ENCODE data around the gene AVPR1A. TPM values are rescaled to one million over a fixed set of nuclear protein-coding genes. Genes with fewer than 3 reads are reported as not detected.

Gene AVPR1A
- total RNA-seq, 3 donors from 2014 or later, result 0.32 to 1.1 (median 0.63) TPM

- peak in 2 of 3 donors; percentile 20 to 49 for DNase-seq
- H3K4me3 ChIP-seq, result no peak overlapping the region
- intact Hi-C loops (cut with DNase I, micrococcal nuclease), result no loop called here
- TF ChIP-seq CTCF (IDR thresholded peaks at IDR 0.05), result no peak
- no peak for ATAC-seq
- H3K9me3 ChIP-seq, result no peaks in the 10 kb centered on the region
- no peaks in the 10 kb centered on the region for H3K4me1 ChIP-seq (ENCODE audit: low read depth)
- no peaks in the 10 kb centered on the region for H3K36me3 ChIP-seq (ENCODE audit: low read depth)
Observed at GRCh38 chr12:63149909-63150712, 890 bp downstream of the AVPR1A start.

- no peaks in the 10 kb centered on the region for H3K36me3 ChIP-seq (ENCODE audit: low read depth)
- no peak overlapping the region for H3K4me3 ChIP-seq
- ATAC-seq, result no peak
- no peak for DNase-seq
- intact Hi-C loops (cut with DNase I, micrococcal nuclease), result no loop called here
- no peaks in the 10 kb centered on the region for H3K4me1 ChIP-seq (ENCODE audit: low read depth)
- TF ChIP-seq CTCF (IDR thresholded peaks at IDR 0.05), result no peak
- no peaks in the 10 kb centered on the region for H3K9me3 ChIP-seq
Observed at GRCh38 chr12:63144556-63144955, 6.4 kb downstream of the AVPR1A start.

- no peak for TF ChIP-seq CTCF (IDR thresholded peaks at IDR 0.05)
- H3K36me3 ChIP-seq (ENCODE audit: low read depth), result no peaks in the 10 kb centered on the region
- no peaks in the 10 kb centered on the region for H3K4me1 ChIP-seq (ENCODE audit: low read depth)
- ATAC-seq, result no peak
- H3K4me3 ChIP-seq, result no peak overlapping the region
- intact Hi-C loops (cut with DNase I, micrococcal nuclease), result no loop called here
- H3K9me3 ChIP-seq, result no peaks in the 10 kb centered on the region
- no peak for DNase-seq
Observed at GRCh38 chr12:63138488-63138887, 12.5 kb downstream of the AVPR1A start.

- no peak for DNase-seq
- Histone ChIP-seq H3K4me3 (no peak overlapping the region), H3K36me3 (ENCODE audit: low read depth) (no peaks in the 10 kb centered on the region), H3K4me1 (ENCODE audit: low read depth) (no peaks in the 10 kb centered on the region), H3K9me3 (no peaks in the 10 kb centered on the region)
- no peak for TF ChIP-seq CTCF (IDR thresholded peaks at IDR 0.05)
- no peak for ATAC-seq
- intact Hi-C loops (cut with DNase I, micrococcal nuclease), result no loop called here
Observed at GRCh38 chr12:63133981-63134380, 17.0 kb downstream of the AVPR1A start.

GRCh38 chr12:63132201-63132600, 18.8 kb downstream of the AVPR1A start:
- no peak for ATAC-seq
- intact Hi-C loops (cut with DNase I, micrococcal nuclease), result no loop called here
- Histone ChIP-seq H3K4me3 (no peak overlapping the region), H3K36me3 (ENCODE audit: low read depth) (no peaks in the 10 kb centered on the region), H3K9me3 (no peaks in the 10 kb centered on the region), H3K4me1 (ENCODE audit: low read depth) (no peaks in the 10 kb centered on the region)
- DNase-seq, result no peak
- no peak for TF ChIP-seq CTCF (IDR thresholded peaks at IDR 0.05)
